ENCODE measurements around the gene TDRD9.

Gene TDRD9

DNA sequence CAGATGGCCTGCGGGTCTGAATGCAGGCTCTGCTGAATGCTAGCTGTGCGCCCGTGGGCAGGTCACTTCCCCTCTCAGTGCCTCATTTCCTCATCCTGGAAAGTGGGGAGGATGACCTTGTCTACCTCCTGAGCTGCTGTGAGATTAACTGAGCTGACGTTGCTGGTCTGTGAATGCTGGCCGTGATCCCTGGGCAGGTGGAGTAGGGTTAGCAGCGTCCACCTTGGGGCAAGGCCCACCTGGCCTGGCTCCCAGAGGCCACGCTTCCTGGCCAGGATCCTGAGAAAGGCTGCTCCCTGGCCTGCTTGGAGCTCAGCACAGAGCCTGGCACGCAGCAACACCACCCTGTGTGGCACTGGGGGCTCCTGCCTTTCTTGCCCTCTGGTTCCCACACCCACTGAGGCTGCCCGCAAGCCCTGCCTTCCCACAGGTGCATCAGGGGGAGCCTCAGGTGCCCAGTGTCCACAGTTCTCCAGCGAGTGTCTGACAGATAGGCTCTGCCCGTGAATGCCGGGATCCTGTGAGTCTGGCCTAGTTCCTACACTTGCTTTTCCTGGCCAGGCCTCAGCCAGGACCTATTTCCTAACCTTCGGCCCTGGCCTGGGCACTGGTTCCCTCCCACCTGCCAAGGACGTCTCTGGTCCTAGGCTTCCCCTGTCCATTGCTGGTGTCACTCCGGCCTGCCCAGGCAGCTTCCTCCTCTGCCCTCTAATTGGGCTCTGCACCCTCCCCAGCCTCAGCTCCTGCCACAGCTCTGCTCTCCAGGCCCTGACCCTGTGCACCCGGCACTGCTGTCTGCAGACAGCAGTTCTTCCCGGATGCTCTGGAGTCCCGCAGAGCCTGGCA is 37.2 kb upstream of the TDRD9 start:
- DNase-seq, result no peak

DNA sequence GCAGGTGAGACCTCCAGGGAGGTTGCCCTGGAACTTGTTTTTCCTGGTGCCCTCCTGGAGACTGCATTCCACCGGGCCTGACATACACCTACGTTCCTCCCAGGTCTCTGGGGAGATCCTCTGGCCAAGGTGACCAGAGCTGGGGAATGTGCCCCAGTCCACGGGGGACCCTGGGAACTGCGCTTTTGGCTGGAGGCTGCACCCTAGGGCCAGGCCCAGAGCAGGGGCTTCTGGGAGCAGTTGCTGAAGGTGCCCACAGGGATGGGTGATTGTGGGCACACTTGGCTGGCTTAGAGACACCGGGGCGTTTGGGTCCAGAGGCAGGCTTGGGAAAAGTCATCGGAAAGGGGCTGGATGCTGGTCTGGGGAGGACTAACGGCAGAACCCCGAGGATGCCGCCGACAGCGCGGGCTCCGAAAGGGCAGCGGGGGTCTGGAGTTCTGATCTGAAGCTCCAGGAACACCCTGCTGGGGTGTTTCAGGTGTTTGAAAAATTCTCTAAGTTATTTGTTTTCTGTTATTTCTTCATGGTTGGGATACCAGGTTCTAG is 36.5 kb upstream of the TDRD9 start:
- DNase-seq, result no peak

DNA sequence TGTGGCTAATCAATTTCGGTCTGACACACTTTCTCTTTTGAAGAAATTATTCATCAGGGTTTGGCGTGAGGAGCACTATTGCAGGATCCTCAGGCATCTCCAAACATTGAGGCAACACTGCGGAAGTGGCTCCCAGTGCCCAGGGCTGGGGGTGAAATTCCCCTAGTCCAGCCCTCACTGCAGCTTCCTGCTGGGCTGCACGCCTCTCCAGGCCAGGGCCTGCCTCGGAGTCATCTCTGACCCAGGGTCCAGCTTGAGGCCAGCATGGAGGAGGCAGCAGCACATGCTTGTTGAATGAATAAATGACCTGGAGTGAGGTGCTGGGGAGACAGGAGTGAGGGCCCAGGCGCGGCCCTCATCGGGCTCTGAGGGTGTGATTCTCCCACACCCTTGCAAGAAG is 36.0 kb upstream of the TDRD9 start:
- DNase-seq, result no peak

DNA sequence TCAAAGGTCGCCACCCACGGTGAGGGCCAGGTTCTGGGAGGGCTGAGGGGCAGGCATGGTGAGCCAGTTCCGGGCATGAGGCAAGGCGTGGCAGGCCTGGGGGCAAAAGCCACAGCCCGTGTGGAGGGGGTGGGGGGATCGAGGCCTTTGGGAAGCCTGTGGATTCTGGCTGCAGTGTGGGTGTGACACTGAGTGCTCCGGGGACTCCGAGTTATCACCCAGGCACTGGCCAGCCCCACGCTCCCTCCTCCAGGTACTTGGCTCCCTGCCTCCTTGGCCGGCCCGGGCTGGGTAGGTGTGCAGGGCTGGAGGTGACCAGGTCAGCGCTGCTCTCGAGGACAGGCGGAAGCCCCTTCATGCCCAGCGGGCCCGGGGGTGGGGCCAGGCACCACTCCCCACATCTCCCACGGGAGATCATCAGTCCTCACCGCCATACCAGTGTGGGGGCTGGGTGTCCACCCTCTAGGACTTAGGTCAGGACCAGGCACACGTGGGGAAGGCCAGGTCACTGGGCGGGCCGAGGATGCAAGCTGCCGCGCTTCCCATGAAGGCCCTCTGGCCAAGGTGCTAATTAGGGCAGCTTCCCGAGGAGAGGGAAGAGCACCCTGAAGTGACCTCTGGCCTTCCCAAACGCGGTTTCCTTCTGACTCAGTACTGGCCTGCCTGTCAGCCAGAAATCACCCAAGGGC is 34.1 kb upstream of the TDRD9 start:
- no peak for DNase-seq

DNA sequence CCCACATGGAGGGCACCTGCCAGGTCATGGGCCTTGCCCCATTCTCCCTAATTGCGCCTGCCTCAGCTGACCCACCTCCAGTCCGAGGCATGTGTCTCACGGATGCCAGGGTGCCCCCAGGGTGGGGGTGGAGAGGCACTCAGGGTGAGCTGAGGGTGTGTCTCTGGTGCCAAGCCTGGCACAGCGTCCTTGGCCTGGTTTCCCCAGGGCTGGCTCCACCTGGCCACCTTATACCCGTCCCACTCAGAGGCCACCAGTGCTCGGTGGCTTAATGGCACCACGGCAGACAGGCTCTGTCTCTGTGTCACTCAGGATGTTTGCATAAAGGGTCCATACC is 33.6 kb upstream of the TDRD9 start:
- no peak for DNase-seq

DNA sequence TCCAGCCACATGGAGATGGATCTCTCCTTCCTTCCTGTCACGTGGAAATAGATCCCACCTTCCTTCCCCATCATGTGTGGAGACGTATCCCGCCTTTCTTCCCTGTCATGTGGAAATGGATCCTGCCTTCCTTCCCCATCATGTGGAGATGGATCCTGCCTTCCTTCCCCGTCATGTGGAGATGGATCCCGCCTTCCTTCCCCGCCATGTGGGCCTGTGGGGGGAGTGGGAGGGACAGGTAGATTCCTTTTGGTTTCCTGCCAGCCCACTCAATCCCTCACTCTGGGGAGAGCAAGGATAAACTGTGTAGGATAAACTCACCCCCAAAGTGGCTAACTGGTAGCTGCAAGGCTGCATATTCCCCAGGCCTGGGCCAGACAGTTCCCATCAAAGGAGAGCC is 31.7 kb upstream of the TDRD9 start:
- no peak for DNase-seq

DNA sequence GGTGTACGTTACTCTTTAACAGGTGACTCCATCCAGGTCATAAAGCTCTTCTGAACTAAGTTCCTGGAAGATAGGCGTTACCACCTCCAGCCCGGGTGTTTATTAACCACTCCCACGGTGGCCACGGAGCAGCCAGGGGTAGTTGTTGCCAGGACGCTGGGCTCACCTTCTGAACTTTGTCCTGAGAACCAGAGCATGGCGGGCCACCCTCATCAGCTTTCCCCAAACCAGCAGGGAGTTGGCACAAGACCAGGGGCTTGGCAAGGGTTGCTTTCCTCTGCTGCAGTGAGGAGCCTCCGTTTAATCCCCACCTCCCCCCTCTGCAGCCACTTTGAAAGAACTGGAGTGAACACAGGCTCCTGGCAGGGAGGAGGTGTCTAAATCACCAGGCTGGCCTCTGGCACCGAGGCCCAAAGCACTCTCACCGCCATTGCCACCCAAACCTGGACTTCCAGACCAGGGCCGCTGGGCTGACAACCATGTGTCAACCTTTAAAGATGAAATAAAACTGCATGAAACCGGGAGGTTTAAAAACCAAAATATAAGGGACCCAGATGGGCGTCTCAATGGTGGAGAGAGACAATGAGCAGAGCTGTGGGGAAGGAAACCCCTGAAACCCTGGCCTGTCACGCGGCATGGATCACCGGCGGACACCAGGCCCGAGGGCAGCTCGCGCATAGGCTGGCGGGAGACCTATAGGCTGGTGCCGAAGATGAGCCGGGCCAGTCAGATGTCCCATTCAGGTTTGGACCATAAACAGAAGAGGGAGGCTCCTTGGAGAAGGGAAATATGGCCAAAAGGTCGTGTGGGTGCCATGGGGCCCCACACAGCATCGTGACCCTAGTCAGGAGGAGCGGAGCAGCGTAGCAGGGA is 30.9 kb upstream of the TDRD9 start:
- peak in 5 of 51 donors; percentile 11 to 31 (median 16) for DNase-seq

DNA sequence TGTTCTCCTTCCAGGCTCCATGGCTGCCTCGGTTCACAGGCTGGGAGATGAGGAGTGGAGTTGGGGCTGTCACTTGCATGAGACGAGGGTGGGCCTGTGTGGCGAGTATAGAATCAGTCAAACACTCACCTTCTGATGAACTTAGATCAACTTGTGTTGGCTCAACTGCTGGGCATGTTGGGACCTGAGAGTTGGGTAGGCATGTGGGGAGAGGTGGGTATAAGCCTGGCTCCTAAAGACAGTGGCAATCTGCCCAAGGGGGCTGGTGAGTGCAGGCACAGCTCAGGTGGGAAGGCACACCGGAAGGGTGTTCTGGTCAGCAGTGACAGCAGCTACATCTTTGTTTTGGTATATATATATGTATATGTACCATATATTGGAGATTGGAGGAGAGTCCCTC is 30.1 kb upstream of the TDRD9 start:
- DNase-seq, result no peak

DNA sequence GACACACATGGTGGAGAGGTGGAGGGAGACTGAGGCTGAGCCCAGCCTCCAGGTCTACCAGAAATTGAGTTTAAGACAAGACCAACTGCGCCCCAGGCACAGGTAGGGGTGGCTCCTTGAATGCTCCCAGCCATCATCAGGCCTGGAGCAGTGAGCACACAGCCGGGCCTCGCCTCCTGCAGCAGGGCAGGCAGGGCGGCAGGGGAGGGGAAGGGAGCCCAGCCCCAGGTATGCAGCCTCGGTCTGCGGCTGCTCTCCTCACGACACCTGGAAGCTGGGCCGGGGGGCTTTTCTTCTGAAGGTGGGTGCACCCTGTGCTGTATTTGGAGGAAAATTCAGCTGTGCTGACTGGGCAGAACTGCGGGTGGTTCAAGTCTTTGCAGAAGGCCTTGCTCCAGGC is 29.5 kb upstream of the TDRD9 start:
- DNase-seq, result no peak

DNA sequence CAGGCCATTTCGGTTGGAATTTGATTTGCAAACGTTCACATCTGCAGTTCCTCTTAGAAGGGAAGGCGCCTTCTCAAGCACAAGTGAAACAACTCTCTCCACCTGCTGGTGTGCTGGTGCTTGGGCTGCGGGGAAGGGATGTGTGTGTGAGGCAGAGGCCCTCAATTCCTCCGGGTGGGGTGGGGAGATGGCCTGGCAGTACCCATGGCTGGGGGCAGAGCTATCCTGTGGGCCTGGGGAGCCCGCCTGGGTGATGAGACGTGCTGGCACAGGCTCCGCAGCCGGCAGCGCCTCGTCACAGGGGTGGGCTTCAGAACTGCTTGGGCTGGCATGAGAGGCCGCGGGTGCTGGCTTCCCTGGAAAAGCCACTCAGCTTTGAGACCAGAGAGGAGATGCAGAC is 28.9 kb upstream of the TDRD9 start:
- DNase-seq, result no peak

DNA sequence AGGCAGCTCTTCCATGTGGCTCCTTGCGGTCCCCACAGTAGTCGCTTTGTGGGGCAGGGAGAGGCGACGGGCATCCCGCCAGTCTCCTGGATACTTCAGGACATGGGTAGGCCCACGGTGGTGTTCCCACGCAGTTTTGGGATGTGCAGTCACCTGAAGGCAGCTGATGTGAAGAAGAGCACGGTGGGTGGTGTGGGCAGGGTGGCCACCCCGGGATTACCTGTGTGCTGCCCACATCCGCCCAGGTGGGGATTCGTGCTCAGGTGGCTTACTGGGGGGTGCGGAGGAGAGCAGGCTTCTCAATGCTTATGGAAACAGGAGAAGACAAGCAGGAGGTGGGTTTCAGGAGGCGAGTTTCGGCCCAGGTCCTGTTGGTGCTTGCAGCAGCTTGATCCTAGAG is 28.4 kb upstream of the TDRD9 start:
- DNase-seq, result no peak

DNA sequence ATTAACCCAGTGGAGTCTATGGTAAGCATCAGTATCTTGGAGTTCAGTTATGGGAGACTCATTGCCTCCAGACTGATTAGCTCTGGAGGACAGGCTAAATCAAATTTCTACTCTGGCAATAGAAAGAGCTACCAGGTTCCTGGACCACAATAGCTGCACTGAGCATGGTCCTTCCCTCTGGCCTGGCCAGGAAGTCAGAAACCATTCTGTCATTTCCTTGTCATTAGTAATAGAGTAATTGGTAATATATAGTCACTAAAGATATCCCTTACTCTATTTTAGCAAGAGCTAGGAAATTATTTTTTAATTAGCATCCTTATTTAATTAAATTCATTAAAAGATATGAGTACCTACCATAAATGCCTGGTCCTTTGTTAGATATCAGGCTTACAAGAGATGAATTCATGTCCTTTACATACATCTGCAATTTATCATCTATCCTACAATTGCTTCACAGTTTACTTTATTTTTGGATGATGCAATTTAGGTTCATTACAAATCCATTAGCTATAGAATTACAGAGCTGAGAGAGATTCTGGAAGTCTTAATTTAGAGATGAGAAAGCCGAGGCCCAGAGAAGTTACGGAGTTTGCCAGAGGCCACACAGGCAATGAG is 23.7 kb upstream of the TDRD9 start:
- no peak for DNase-seq

DNA sequence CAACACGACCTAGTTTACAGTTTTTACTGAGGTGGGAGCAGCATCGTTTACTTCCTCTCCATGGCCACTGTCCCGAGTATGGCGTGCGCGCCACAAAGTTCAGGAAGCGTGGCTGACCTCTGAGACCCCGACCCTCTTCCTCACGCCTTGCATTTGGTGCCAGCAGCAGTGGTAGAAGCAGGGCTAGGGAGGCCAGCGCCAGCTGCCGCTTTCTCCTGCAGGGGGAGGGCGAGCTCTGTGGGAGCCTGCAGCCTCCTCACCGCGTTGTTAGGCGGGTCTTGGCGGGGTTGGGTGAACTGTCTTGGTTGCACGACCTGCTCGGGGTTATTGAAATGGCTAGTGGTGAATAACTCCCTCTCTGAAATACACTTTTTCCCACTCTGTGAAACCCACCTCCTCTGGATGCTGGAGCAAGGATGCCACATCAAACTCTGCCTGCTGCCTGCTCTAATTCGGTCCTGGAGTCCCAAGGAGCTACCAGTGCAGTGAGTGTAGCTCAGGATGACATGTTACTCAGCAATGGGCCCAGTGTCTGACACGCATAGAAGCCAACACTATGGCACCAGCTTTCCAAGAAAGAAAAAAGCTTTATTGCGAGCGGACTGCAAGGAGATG is 22.3 kb upstream of the TDRD9 start:
- no peak for DNase-seq

DNA sequence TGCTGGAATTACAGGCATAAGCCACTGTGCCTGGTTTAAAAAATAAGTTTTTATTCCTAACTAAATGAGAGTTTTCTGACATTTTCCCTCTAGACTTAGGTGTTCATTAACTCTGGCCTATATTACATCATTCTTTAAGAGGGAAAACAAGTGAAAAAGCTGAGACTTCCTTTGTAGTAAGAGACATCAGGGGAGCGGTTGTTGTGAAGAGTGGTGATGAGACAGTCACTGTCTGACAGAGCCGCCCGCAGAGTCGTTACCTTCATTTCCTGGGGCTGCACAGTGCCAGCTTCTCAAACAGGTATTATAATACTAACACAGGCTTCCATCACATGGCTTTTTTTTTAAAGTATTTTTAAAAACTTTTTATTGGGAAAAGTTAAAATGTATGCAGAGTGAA is 19.7 kb upstream of the TDRD9 start:
- DNase-seq, result no peak

DNA sequence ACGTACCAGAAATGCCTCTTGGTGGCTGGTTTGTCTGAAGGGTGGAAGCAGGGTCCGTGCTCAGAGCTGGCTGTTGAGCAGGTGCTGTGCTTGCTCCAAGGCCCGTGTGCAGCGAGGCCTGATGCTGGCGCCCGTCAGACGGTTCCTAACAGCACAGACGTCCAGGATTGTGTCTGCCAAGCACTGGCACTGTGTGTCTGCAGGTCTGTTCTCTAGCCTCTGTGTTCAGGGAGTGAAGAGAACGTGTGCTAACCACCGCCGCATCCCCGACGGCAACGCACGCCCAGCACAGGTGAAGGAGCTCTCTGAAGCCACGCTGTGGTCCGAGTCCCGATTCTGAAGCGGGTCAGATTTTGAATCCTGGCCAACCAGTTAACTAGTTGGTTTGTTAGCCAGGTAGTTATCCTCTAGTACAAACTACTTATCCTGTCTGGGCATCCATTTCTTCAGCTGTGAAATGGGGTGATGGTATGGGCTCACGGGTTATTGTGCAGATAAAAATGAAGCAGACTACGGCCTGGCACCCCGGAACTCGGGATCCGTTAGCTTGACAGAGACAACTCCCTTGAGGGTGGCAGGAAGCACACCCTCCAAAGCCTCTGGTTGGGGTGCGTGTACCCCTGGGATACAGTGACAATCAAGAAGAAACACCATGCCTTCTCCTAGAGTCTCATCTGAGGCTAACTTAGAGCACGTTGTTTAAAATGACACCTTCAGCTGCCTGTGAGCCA is 18.6 kb upstream of the TDRD9 start:
- no peak for DNase-seq

DNA sequence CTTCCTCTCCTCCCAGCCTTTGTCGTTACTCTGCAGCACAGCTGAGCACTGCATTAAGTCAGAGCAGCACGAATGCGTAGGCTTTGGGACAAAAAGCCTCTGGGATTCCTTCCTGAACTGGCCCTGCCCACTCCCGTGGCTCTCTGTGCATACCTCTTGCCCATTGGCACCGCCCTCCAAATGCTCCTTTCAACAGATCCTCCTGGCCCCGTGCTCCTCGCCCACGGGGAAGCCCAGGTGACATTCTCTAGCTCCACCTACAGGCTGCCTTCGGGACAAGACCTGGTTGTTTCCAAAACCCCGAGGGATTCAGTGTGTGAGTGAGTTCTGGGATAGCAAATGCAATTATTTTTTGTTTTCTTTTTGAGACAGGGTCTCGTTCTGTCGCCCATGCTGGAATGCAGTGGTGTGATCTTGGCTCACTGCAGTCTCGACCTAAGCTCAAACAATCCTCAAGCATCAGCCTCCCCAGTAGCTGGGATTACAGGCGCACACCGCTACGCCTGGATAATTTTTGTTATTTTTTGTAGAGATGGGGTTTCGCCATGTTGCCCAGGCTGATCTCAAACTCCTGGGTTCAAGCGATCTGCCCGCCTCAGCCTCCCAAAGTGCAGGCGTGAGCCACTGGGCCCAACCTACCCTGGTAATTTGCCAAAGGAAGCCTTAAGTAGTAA is 17.9 kb upstream of the TDRD9 start:
- peak in 39 of 51 donors; percentile 8 to 82 (median 41) for DNase-seq

DNA sequence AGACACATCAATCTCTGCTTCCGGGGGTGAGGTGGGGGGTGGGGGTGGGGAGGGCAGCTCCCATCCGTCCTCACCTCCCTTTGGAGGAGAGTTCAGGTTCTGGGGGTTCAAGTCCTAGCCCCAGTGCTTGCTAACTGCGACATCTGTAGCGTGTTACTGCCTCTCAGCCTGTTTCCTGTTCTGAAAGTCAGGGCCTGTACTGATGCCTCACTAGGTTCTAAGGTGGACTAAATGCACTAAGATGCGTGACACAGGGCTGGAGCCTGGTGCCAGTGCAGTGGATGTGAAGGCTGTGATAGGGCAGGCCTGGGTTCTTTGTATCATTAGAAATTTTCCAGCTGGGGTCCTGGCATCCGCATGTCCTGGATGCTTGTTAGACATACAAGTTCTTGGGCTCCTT is 17.3 kb upstream of the TDRD9 start:
- DNase-seq, result no peak

DNA sequence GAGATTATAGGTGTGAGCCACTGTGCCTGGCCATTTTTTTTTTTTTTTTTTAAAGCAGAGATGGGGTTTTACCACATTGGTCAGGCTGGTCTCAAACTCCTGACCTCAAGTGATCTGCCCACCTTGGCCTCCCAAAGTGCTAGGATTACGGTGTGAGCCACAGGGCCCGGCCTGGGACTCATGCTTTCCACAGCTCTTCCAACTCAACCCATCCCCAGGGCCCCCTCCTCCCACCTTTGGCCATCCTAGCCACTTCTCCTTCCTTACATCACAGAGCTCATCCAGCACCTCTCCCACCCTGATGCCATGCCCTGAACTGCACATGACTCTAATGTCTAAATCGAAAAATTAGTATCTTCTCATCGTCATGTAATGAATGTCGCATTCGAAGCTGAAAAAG is 12.6 kb upstream of the TDRD9 start:
- DNase-seq, result no peak

DNA sequence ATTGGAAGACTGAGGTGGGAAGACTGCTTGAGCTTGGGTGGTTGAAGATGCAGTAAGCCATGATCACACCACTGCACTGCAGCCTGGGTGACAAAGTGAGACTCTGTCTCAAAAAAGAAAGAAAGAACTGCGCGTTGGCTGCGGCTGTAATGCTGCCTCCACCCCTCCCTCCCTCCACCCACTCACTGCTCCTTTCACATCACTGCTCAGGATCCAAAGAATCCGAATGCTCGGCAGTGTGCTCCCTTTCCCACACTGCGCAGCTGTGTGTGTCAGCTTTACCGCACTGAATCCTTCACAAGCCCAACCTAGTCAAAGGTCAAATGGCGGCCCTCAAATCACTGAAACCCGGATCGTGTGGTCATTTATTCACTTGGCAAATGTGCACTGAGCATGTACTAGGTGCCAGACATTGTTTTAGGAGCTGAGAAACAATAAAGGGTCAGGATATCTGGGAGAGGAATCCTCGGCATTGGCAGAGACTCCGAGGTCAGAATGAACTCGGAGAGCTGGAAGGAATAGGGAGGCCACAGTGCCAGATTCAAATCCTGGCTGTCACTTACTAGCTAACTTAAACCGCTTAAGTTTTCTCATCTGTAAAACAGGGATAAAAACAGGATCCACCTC is 11.5 kb upstream of the TDRD9 start:
- DNase-seq, result peak in 2 of 51 donors; percentile 8 to 36

Data from hypothalamus (tissue), 51 donors.